GM12878 (cell line): ENCODE measurements around the gene HLA-DMA. TPM values are rescaled to one million over a fixed set of nuclear protein-coding genes. Genes with fewer than 3 reads are reported as not detected.

Experiments used
- BACH1 ChIP-seq: fragments of 450-650 bp; IDR thresholded peaks from 2 replicates; pipeline ENCODE4 v1.6.1; 2017; ENCODE audit warnings: mild to moderate bottlenecking, borderline replicate concordance
- BHLHE40 ChIP-seq, 2 experiments: fragments of 450-650 bp in 1 of 2; IDR thresholded peaks; 2 replicates each; pipeline ENCODE4 v1.6.1; 2011 to 2017; ENCODE audit warnings: low read depth in 2 of 2, borderline replicate concordance in 1 of 2, improper control_type of control experiment in 1 of 2, low read length in 1 of 2, mild to moderate bottlenecking in 1 of 2
- BMI1 ChIP-seq: fragments of 450-650 bp; IDR thresholded peaks from 2 replicates; pipeline ENCODE4 v1.6.1; 2016; ENCODE audit warnings: mild to moderate bottlenecking, moderate library complexity, borderline replicate concordance
- ETV6 ChIP-seq, 2 experiments: fragments of 450-650 bp in 1 of 2; IDR thresholded peaks in 1 of 2; conservative IDR thresholded peaks in 1 of 2; 2 replicates each; pipeline ENCODE4 v1.6.1; 2014; ENCODE audit warnings: antibody characterized with exemption in 1 of 2, borderline replicate concordance in 1 of 2, low read depth in 1 of 2, mild to moderate bottlenecking in 1 of 2, moderate library complexity in 1 of 2
- EZH2 ChIP-seq: IDR thresholded peaks from 2 replicates; pipeline ENCODE4 v1.6.1; 2012; ENCODE audit warnings: low read depth, mild to moderate bottlenecking, control low read depth, inconsistent platforms, low read length, borderline replicate concordance; ENCODE audit not compliant: control insufficient read depth
- FOS ChIP-seq: IDR thresholded peaks from 3 replicates; pipeline ENCODE4 v1.6.1; 2011; ENCODE audit warnings: borderline replicate concordance; ENCODE audit not compliant: insufficient read length; ENCODE audit errors: extremely low read depth
- HDGF ChIP-seq: fragments of 450-650 bp; IDR thresholded peaks from 2 replicates; pipeline ENCODE4 v1.6.1; 2016; ENCODE audit warnings: antibody characterized with exemption
- MTA3 ChIP-seq: IDR thresholded peaks from 2 replicates; pipeline ENCODE4 v1.6.1; 2012; ENCODE audit warnings: low read length, inconsistent platforms, borderline replicate concordance
- MXI1 ChIP-seq: fragments of 150-350 bp; IDR thresholded peaks from 2 replicates; pipeline ENCODE4 v1.6.1; 2011; ENCODE audit warnings: low read depth, mild to moderate bottlenecking, inconsistent platforms, low read length, improper control_type of control experiment
- NFIC ChIP-seq: IDR thresholded peaks from 2 replicates; pipeline ENCODE4 v1.6.1; 2012; ENCODE audit warnings: low read depth, mild to moderate bottlenecking, inconsistent platforms, low read length, moderate library complexity
- NR2F1 ChIP-seq: fragments of 450-650 bp; conservative IDR thresholded peaks from 2 replicates; pipeline ENCODE4 v1.6.1; 2017; ENCODE audit warnings: mild to moderate bottlenecking
- NRF1 ChIP-seq: conservative IDR thresholded peaks from 2 replicates; pipeline ENCODE4 v1.6.1; 2011; ENCODE audit warnings: mild to moderate bottlenecking, low read depth, low read length, improper control_type of control experiment
- POLR2AphosphoS2 ChIP-seq: IDR thresholded peaks from 2 replicates; pipeline ENCODE4 v1.6.1; 2011; ENCODE audit warnings: low read depth, mild to moderate bottlenecking, low read length, improper control_type of control experiment, moderate library complexity
- ZNF207 ChIP-seq: fragments of 450-650 bp; IDR thresholded peaks from 2 replicates; pipeline ENCODE4 v1.6.1; 2014; ENCODE audit warnings: antibody characterized with exemption, mild to moderate bottlenecking, borderline replicate concordance
- ZNF217 ChIP-seq: fragments of 450-650 bp; IDR thresholded peaks from 2 replicates; pipeline ENCODE4 v1.6.1; 2017; ENCODE audit warnings: antibody characterized with exemption, mild to moderate bottlenecking
- ZZZ3 ChIP-seq: IDR thresholded peaks from 2 replicates; pipeline ENCODE4 v1.6.1; 2011; ENCODE audit warnings: low read depth; ENCODE audit not compliant: control insufficient read depth, insufficient read length
- polyA plus RNA-seq, 11 experiments: library from polyadenylated mRNA; depleted of rRNA in 4 of 11; unstranded in 6 of 11; stranded (reverse) in 5 of 11; fragments of >200 nt; fragmentation: Nextera tagmentation in 4 of 11; fragmentation: Illumina TruSeq in 1 of 11; extraction: Ambion mirVana in 4 of 11; extraction: Trizol in 1 of 11; gene quantifications; 1 replicate in 1 of 11; 2 replicates in 10 of 11; pipeline versions ENCODE4 v1.2.1 to v1.2.3, GENCODE V29; 2011 to 2016; ENCODE audit warnings: inconsistent platforms in 2 of 11, missing spikeins in 2 of 11, low read depth in 1 of 11
- total RNA-seq, 4 experiments: library from RNA; depleted of rRNA in 3 of 4; stranded (reverse); fragments of >200 nt in 3 of 4; fragmentation: Illumina TruSeq in 1 of 4; extraction: Trizol in 1 of 4; gene quantifications; 2 replicates each; pipeline versions ENCODE4 v1.2.1 to v1.2.3, GENCODE V29; 2013 to 2021
- TF ChIP-seq, protein P1 (sequence below): IDR thresholded peaks from 2 replicates; pipeline ENCODE4 v1.6.1; 2012; ENCODE audit warnings: mild to moderate bottlenecking, low read depth, low read length
- TF ChIP-seq, protein P2 (sequence below): fragments of 450-650 bp; IDR thresholded peaks from 2 replicates; pipeline ENCODE4 v1.6.1; 2017; ENCODE audit warnings: low read depth, mild to moderate bottlenecking, moderate library complexity
- TF ChIP-seq, protein P3 (sequence below): fragments of 450-650 bp; IDR thresholded peaks from 2 replicates; pipeline ENCODE4 v1.6.1; 2017; ENCODE audit warnings: mild to moderate bottlenecking
- TF ChIP-seq, protein P4 (sequence below): fragments of 450-650 bp; conservative IDR thresholded peaks from 2 replicates; pipeline ENCODE4 v1.6.1; 2017; ENCODE audit warnings: mild to moderate bottlenecking, moderate library complexity

Gene HLA-DMA
- total and polyA plus RNA-seq, 10 of the 15 experiments (the other 5 are each of a cell fraction or from before 2014, with no cell fraction given): 177 to 552 (median 309) TPM

DNA sequence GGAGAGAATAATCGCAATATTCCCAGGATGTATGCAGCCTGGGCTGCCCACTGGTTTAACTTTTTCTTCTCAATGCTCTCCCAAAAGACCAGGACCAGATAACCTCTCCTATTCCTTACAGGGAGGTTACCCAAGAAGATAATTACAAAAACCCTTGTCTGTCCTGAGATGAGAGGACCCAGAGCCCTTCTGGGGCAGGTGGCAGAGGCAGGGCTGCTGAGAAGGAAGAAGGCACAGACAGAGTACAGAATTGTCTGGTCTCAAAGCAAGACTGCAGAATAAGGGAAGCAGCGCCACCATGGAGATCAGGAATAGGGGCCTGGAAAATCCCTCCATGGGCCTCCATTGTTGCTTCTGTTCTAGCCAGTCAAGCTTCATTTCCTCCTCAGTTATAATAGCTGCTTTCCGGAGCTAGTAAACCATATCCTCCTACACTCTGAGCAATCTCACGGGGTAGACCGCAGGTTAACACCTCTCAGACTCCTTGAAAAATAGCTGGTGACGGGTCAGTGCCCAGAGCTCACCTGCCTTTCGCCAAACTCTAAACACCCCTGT is 11.6 kb downstream of the HLA-DMA start (continued):
- TF ChIP-seq, protein P1, sequence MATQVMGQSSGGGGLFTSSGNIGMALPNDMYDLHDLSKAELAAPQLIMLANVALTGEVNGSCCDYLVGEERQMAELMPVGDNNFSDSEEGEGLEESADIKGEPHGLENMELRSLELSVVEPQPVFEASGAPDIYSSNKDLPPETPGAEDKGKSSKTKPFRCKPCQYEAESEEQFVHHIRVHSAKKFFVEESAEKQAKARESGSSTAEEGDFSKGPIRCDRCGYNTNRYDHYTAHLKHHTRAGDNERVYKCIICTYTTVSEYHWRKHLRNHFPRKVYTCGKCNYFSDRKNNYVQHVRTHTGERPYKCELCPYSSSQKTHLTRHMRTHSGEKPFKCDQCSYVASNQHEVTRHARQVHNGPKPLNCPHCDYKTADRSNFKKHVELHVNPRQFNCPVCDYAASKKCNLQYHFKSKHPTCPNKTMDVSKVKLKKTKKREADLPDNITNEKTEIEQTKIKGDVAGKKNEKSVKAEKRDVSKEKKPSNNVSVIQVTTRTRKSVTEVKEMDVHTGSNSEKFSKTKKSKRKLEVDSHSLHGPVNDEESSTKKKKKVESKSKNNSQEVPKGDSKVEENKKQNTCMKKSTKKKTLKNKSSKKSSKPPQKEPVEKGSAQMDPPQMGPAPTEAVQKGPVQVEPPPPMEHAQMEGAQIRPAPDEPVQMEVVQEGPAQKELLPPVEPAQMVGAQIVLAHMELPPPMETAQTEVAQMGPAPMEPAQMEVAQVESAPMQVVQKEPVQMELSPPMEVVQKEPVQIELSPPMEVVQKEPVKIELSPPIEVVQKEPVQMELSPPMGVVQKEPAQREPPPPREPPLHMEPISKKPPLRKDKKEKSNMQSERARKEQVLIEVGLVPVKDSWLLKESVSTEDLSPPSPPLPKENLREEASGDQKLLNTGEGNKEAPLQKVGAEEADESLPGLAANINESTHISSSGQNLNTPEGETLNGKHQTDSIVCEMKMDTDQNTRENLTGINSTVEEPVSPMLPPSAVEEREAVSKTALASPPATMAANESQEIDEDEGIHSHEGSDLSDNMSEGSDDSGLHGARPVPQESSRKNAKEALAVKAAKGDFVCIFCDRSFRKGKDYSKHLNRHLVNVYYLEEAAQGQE: peak; percentile 41; the same call in 1 of the 2 replicates
- TF ChIP-seq BACH1: peak; percentile 89; the same call in 1 of the 2 replicates
- peak; percentile 69 for TF ChIP-seq BMI1
- TF ChIP-seq, protein P2, sequence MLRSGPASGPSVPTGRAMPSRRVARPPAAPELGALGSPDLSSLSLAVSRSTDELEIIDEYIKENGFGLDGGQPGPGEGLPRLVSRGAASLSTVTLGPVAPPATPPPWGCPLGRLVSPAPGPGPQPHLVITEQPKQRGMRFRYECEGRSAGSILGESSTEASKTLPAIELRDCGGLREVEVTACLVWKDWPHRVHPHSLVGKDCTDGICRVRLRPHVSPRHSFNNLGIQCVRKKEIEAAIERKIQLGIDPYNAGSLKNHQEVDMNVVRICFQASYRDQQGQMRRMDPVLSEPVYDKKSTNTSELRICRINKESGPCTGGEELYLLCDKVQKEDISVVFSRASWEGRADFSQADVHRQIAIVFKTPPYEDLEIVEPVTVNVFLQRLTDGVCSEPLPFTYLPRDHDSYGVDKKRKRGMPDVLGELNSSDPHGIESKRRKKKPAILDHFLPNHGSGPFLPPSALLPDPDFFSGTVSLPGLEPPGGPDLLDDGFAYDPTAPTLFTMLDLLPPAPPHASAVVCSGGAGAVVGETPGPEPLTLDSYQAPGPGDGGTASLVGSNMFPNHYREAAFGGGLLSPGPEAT: peak; percentile 98
- peak; percentile 90; the same call in 1 of the 2 replicates for TF ChIP-seq MTA3
- TF ChIP-seq HDGF: 0 out of 2 replicates have a peak, but pooled peaks have one; percentile 13
- TF ChIP-seq ZNF207: peak; percentile 84; the same call in 1 of the 2 replicates
- TF ChIP-seq NRF1: no peak
- peak; percentile 97 for TF ChIP-seq NFIC
- TF ChIP-seq ZZZ3: no peak
- TF ChIP-seq FOS: no peak
- no peak for TF ChIP-seq EZH2
- TF ChIP-seq ZNF217: peak; percentile 100
- TF ChIP-seq, protein P3, sequence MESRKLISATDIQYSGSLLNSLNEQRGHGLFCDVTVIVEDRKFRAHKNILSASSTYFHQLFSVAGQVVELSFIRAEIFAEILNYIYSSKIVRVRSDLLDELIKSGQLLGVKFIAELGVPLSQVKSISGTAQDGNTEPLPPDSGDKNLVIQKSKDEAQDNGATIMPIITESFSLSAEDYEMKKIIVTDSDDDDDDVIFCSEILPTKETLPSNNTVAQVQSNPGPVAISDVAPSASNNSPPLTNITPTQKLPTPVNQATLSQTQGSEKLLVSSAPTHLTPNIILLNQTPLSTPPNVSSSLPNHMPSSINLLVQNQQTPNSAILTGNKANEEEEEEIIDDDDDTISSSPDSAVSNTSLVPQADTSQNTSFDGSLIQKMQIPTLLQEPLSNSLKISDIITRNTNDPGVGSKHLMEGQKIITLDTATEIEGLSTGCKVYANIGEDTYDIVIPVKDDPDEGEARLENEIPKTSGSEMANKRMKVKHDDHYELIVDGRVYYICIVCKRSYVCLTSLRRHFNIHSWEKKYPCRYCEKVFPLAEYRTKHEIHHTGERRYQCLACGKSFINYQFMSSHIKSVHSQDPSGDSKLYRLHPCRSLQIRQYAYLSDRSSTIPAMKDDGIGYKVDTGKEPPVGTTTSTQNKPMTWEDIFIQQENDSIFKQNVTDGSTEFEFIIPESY: 0 out of 2 replicates have a peak, but pooled peaks have one; percentile 41
- peak; percentile 78 for TF ChIP-seq MXI1
- peak in 1 of 2 experiments; percentile 94; a peak in 2 of 4 replicates for TF ChIP-seq ETV6 (conservative IDR thresholded peaks at IDR 0.05 in 1 of 2, IDR thresholded peaks at IDR 0.05 in 1 of 2; ENCODE audit: borderline replicate concordance in 1 of 2, low read depth in 1 of 2)
- TF ChIP-seq NR2F1: peak; percentile 99
- TF ChIP-seq BHLHE40 (IDR thresholded peaks at IDR 0.05; ENCODE audit: borderline replicate concordance in 1 of 2, low read depth in 2 of 2, low read length in 1 of 2): peak; percentile 94
- TF ChIP-seq, protein P4, sequence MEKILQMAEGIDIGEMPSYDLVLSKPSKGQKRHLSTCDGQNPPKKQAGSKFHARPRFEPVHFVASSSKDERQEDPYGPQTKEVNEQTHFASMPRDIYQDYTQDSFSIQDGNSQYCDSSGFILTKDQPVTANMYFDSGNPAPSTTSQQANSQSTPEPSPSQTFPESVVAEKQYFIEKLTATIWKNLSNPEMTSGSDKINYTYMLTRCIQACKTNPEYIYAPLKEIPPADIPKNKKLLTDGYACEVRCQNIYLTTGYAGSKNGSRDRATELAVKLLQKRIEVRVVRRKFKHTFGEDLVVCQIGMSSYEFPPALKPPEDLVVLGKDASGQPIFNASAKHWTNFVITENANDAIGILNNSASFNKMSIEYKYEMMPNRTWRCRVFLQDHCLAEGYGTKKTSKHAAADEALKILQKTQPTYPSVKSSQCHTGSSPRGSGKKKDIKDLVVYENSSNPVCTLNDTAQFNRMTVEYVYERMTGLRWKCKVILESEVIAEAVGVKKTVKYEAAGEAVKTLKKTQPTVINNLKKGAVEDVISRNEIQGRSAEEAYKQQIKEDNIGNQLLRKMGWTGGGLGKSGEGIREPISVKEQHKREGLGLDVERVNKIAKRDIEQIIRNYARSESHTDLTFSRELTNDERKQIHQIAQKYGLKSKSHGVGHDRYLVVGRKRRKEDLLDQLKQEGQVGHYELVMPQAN: peak; percentile 17; the same call in 1 of the 2 replicates
- TF ChIP-seq POLR2AphosphoS2: no peak
